ENCODE results near the gene CMYA5. TPM values are rescaled to one million over a fixed set of nuclear protein-coding genes. Genes with fewer than 3 reads are reported as not detected.

CMYA5 gene
- total RNA-seq, 1 donor from 2014 or later, result 0.11 TPM

DNA sequence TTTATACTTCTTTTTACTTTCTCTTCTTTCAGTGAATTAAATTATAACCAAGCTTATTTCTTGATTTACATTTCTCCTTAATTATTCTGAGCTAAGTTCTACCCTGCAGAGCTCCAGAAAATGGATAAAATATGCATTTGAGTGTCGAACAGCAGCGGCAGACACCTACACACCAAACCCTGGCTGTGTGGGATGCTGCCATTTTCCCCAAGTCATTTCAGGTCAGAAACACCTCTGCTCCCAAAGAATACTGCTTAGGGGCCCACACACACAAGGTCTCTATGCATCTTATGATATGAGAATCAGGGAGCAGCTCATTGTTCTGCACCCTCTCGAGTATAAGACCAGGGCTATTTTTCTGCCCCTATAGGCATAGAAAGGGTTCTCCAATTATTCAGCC lies 122.3 kb downstream of the CMYA5 start:
- POLR2A ChIA-PET, result no interaction called here
- Mint-ChIP-seq H3K27me3 (peaks cover 8% of the 10 kb centered on the region), H3K27ac (no peak overlapping the region), H3K4me3 (no peak overlapping the region), H3K9me3 (no peaks in the 10 kb centered on the region), H3K4me1 (no peaks in the 10 kb centered on the region), H3K36me3 (ENCODE audit: low read depth) (no peaks in the 10 kb centered on the region)
- ATAC-seq (ENCODE audit: low read depth) (no peak), DNase-seq (no peak)
- intact Hi-C loops (cut with micrococcal nuclease), result no loop called here
- TF ChIP-seq, protein P1, sequence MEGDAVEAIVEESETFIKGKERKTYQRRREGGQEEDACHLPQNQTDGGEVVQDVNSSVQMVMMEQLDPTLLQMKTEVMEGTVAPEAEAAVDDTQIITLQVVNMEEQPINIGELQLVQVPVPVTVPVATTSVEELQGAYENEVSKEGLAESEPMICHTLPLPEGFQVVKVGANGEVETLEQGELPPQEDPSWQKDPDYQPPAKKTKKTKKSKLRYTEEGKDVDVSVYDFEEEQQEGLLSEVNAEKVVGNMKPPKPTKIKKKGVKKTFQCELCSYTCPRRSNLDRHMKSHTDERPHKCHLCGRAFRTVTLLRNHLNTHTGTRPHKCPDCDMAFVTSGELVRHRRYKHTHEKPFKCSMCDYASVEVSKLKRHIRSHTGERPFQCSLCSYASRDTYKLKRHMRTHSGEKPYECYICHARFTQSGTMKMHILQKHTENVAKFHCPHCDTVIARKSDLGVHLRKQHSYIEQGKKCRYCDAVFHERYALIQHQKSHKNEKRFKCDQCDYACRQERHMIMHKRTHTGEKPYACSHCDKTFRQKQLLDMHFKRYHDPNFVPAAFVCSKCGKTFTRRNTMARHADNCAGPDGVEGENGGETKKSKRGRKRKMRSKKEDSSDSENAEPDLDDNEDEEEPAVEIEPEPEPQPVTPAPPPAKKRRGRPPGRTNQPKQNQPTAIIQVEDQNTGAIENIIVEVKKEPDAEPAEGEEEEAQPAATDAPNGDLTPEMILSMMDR (IDR thresholded peaks at IDR 0.05), result no peak
- CTCF ChIA-PET, result no interaction called here

DNA sequence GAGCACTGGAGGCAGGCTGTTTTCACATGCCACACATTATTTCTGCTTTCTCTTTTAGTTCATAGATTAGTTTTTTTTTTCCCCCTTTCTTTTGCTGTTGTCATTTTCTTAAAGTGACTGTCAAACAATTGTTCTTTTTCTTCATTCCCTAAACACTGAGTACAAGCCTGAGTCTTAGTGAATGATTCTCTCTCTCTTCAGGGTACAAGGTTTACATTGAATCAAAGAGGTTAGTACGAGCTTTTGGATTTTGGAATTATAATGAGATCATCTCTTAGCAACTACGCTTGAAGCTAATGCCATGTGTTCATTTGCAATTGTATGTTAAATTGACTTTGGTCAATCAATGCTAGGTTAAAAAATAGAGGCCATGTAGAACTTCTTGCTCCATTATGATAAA lies 125.1 kb downstream of the CMYA5 start:
- Mint-ChIP-seq H3K4me3 (no peak overlapping the region), H3K27ac (no peak overlapping the region), H3K4me1 (no peaks in the 10 kb centered on the region), H3K36me3 (ENCODE audit: low read depth) (no peaks in the 10 kb centered on the region), H3K27me3 (peaks cover 9% of the 10 kb centered on the region), H3K9me3 (no peaks in the 10 kb centered on the region)
- TF ChIP-seq, protein P1 (IDR thresholded peaks at IDR 0.05), result no peak
- DNase-seq, result no peak
- POLR2A ChIA-PET, result no interaction called here
- intact Hi-C loops (cut with micrococcal nuclease), result no loop called here
- CTCF ChIA-PET, result no interaction called here
- ATAC-seq (ENCODE audit: low read depth), result no peak

DNA sequence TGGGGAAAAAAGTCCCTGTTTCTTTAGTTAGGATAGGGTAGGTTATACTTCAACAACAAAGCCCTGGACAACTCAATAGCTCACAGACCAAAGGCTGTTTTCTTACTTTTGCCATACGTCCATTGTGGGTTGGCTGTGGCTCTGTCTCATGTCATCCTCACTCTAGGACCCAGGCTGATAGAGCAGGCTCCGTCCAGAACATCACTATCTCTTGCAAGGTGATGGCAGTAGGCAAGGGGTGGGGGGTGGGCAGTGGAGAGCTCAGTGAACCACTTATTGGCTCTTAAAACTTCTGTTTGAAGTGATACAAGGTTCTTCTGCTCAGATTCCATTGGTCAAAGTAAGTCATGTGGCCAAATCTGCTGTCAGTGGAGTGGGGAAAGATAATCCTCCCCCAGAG lies 126.4 kb downstream of the CMYA5 start:
- no peaks in the 10 kb centered on the region for H3K4me1 Mint-ChIP-seq
- ATAC-seq (ENCODE audit: low read depth), result no peak
- CTCF ChIA-PET, result no interaction called here
- no peak overlapping the region for H3K4me3 Mint-ChIP-seq
- DNase-seq, result no peak
- H3K9me3 Mint-ChIP-seq, result peaks cover 2% of the 10 kb centered on the region
- H3K27me3 Mint-ChIP-seq, result peaks cover 9% of the 10 kb centered on the region
- intact Hi-C loops (cut with micrococcal nuclease), result no loop called here
- H3K27ac Mint-ChIP-seq, result no peak overlapping the region
- POLR2A ChIA-PET, result no interaction called here
- no peaks in the 10 kb centered on the region for H3K36me3 Mint-ChIP-seq (ENCODE audit: low read depth)
- TF ChIP-seq, protein P1 (IDR thresholded peaks at IDR 0.05), result no peak

DNA sequence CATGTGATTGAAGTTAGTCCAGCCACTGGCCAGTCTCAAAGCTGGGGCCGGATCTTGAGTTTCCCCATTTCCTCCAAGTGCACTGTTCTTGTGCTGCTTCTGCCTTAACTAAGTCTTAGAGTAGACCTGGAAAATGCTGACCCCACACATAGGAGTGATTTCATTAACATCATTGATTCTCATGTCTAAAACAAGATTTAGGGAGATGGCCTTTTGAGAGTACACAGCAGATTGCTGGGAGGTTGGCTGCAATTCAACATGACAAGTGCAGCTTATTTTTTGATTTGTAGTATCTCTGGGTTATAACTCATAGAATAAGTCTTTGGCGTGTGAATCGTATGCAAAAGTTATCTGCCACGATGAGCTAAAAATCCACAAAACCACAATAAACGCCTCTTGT lies 131.0 kb downstream of the CMYA5 start:
- POLR2A ChIA-PET, result no interaction called here
- CTCF ChIA-PET, result no interaction called here
- ATAC-seq (ENCODE audit: low read depth) (no peak), DNase-seq (no peak)
- intact Hi-C loops (cut with micrococcal nuclease), result no loop called here
- peaks cover 2% of the 10 kb centered on the region for H3K9me3 Mint-ChIP-seq
- no peak overlapping the region for H3K27ac Mint-ChIP-seq
- TF ChIP-seq, protein P1 (IDR thresholded peaks at IDR 0.05), result no peak
- H3K4me1 Mint-ChIP-seq, result no peaks in the 10 kb centered on the region
- no peak overlapping the region for H3K4me3 Mint-ChIP-seq
- H3K27me3 Mint-ChIP-seq, result peaks cover 6% of the 10 kb centered on the region
- H3K36me3 Mint-ChIP-seq (ENCODE audit: low read depth), result no peaks in the 10 kb centered on the region

DNA sequence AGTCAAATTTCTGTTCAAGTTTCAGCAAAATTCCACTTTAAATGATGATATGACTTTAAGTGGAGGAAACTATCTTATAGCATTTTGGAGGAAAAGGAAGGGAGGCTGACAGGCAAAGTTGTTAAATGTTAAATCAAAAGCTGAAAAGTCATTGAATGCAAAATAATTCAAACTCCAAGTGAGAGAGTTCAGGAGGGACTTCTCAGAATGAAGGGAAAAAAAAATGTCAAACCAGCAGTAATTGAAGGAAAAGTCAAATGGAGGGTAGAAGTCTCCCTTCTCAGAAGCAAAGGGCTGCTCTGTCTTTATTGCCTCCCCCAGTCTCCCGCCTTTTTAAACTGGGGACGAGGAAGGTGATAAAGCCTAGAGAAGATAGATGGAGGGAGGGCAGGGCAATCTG lies 134.8 kb downstream of the CMYA5 start:
- DNase-seq (no peak), ATAC-seq (ENCODE audit: low read depth) (no peak)
- Mint-ChIP-seq H3K36me3 (ENCODE audit: low read depth) (no peaks in the 10 kb centered on the region), H3K4me3 (no peak overlapping the region), H3K27ac (no peak overlapping the region), H3K9me3 (peaks cover 2% of the 10 kb centered on the region), H3K4me1 (no peaks in the 10 kb centered on the region), H3K27me3 (peaks cover 5% of the 10 kb centered on the region)
- TF ChIP-seq, protein P1 (IDR thresholded peaks at IDR 0.05), result no peak
- ChIA-PET POLR2A (no interaction called here), CTCF (no interaction called here)
- intact Hi-C loops (cut with micrococcal nuclease), result no loop called here

All from activated B cell treated with CpG ODN at 0.5 μM for 24 hours (primary cell).